ENCODE results near the gene NAV2.
A peak's percentile ranks its signal among the peaks of the same experiment; 100 is the strongest.

Gene NAV2

GRCh38 chr11:19769820-19770219, 57.2 kb downstream of the NAV2 start:
- no peak for DNase-seq (ENCODE audit: extremely low spot score, insufficient read length, low read depth)
- FAIRE-seq: peak; percentile 59

GRCh38 chr11:19770277-19770676, 57.6 kb downstream of the NAV2 start:
- DNase-seq (ENCODE audit: extremely low spot score, insufficient read length, low read depth) (no peak), FAIRE-seq (no peak)

DNA sequence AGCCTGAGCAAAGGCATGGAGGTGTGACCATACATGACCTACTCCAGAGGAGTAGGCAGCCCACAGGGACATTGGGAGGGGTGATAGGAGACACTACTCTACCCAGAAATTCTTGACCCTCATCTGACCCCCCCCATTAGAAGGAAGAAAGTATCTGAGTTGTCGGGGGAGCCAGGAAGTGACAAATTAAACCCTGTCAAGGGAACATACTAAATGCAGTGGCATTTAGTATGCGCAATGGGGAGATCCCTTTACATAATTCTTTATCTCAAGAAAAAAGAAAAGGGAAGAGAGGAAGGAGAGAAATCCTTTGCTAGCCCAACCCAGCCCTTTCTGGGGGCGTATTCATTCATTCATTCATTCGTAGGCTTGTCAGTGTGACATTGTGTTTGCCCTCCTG, 58.8 kb downstream of the NAV2 start:
- no peak for DNase-seq (ENCODE audit: extremely low spot score, insufficient read length, low read depth)
- FAIRE-seq: no peak

DNA sequence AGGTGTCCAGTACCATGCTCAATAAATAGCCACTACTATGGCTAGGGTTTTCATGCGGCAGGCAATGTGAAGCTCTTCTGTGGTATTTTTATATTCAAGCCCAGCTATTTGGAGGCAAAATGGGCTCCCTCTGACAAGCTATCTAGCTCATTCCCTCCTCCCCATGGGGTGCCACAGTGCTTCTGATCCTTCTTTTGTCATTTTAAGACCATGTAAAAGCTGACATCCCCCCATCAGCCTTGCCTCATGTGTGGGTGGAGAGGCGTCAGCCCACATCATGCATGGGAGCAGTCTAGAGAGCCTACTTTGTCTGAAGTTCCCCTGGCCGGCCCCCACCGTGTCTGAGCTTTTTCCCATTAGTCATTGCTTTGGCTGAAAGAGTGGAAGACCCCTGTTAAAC, 59.8 kb downstream of the NAV2 start:
- DNase-seq (ENCODE audit: extremely low spot score, insufficient read length, low read depth): no peak
- FAIRE-seq: no peak

DNA sequence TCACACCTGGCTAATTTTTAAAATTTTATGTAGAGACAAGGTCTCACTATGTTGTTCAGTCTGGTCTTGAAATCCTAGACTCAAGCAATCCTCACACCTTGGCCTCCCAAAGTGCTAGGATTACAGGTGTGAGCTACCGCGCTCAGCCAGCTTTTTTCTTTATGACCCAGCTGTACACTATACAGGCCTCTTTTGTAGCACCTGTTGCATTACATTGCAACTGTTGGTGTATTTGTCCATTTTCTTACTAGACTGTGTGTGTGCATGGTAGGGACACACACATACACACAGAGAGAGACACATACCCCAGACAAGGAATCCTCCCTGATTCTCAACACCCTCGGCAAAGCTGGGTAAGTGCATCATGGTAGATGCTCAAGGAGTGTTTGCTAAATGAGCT, 61.7 kb downstream of the NAV2 start:
- FAIRE-seq (no peak), DNase-seq (ENCODE audit: extremely low spot score, insufficient read length, low read depth) (no peak)

GRCh38 chr11:19774817-19775580, 62.4 kb downstream of the NAV2 start:
- DNase-seq (ENCODE audit: extremely low spot score, insufficient read length, low read depth) (no peak), FAIRE-seq (no peak)

DNA sequence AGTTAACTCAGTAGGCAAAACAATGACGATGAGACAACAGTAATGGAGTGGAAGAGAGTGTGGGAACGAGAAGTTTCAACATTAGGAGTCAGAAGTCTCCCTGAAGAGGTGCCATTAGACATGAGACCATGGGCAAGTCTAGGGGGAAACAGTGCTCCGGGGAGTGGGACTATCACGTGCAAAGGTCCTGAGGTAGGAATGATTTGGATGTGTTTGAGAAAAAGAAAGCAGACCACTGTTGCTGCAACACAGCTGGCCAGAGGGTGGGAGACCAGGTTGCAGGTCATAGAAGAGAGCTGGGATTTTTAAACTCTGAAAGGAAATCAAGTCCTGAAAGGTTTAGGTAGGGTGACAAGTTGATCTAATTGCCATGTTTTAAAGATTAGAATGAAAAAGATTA, 63.0 kb downstream of the NAV2 start:
- no peak for DNase-seq (ENCODE audit: extremely low spot score, insufficient read length, low read depth)
- no peak for FAIRE-seq

GRCh38 chr11:19777039-19777376, 64.4 kb downstream of the NAV2 start:
- FAIRE-seq (no peak), DNase-seq (ENCODE audit: extremely low spot score, insufficient read length, low read depth) (no peak)

GRCh38 chr11:19777377-19778102, 64.9 kb downstream of the NAV2 start:
- FAIRE-seq (peak; percentile 76), DNase-seq (ENCODE audit: extremely low spot score, insufficient read length, low read depth) (peak; percentile 40)

GRCh38 chr11:19779740-19780139, 67.1 kb downstream of the NAV2 start:
- DNase-seq (ENCODE audit: extremely low spot score, insufficient read length, low read depth) (no peak), FAIRE-seq (no peak)

DNA sequence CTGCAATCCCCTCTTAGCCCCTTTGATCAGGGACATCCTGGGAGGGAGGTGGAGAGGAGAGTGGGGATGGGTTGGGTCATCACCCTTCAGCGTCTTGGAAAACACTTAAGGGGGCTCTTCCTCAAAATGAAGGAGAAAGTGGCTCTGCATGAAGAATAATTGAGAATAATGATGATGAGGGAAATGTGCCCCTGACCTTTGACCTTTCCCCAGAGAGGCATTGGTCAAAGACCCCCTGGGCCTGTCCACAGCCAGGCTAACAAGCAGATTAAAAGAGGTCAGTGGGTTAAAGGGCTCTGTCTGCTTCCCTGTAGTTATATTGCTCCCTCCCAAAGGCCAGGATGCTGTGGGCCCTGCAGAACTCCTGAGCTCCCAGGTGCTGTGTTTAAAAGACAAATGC, 68.7 kb downstream of the NAV2 start:
- FAIRE-seq: no peak
- DNase-seq (ENCODE audit: extremely low spot score, insufficient read length, low read depth): no peak

GRCh38 chr11:19785265-19785664, 72.6 kb downstream of the NAV2 start:
- DNase-seq (ENCODE audit: extremely low spot score, insufficient read length, low read depth): no peak
- FAIRE-seq: no peak

- FAIRE-seq (no peak), DNase-seq (ENCODE audit: extremely low spot score, insufficient read length, low read depth) (no peak)
Measured at GRCh38 chr11:19786644-19787043, 74.0 kb downstream of the NAV2 start.

- FAIRE-seq (no peak), DNase-seq (ENCODE audit: extremely low spot score, insufficient read length, low read depth) (no peak)
Measured at GRCh38 chr11:19788435-19788834, 75.8 kb downstream of the NAV2 start.

GRCh38 chr11:19789245-19789644, 76.6 kb downstream of the NAV2 start:
- FAIRE-seq: no peak
- no peak for DNase-seq (ENCODE audit: extremely low spot score, insufficient read length, low read depth)

- DNase-seq (ENCODE audit: extremely low spot score, insufficient read length, low read depth): no peak
- FAIRE-seq: no peak
Measured at GRCh38 chr11:19789835-19790710, 77.4 kb downstream of the NAV2 start.

GRCh38 chr11:19790831-19791552, 78.4 kb downstream of the NAV2 start:
- FAIRE-seq (peak; percentile 70), DNase-seq (ENCODE audit: extremely low spot score, insufficient read length, low read depth) (peak; percentile 35)

GRCh38 chr11:19792510-19792909, 79.9 kb downstream of the NAV2 start:
- FAIRE-seq (no peak), DNase-seq (ENCODE audit: extremely low spot score, insufficient read length, low read depth) (no peak)

DNA sequence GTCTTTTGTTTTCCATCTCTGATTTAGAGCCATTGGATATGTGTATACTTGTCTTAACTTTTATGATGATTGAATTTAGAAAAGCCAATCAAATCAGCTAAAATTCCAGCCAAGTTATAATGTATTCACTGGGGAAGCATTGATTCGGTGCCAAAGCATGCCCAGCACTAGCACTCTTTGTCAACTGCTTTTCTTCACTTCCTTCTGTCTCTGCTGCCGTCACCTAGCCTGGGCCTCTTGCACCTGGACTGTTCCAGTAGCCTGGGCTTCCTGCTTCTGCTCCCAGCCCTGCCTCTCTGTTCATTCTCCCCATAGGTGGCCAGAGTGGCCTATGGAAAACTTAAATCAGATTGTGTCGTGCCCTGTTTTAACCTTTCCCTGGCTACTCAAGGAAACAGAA, 80.7 kb downstream of the NAV2 start:
- FAIRE-seq: no peak
- DNase-seq (ENCODE audit: extremely low spot score, insufficient read length, low read depth): no peak

DNA sequence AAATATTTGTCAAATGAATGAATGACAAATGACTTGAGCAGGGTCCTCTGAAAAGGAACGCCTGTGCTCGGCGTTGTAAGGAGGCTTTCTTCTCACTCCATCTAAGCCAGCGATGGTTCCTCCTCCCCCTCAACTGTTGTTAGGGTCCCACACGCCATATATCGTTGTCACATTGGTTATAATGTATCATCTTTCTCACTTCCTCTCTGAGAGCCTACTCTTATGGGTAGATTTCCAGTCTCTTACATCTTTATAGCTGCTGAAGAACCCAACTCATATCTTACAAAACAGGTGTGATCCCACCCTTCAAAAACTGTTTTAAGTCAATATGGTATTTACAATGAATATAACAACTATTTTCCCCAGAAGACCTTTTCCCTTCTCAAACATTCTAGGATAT, 81.5 kb downstream of the NAV2 start:
- FAIRE-seq (no peak), DNase-seq (ENCODE audit: extremely low spot score, insufficient read length, low read depth) (no peak)

Data from GM18507 (cell line).